Fibroblast of lung (primary cell): ENCODE measurements around the gene SCFD2. TPM values are rescaled to one million over a fixed set of nuclear protein-coding genes. Genes with fewer than 3 reads are reported as not detected.

Experiments used
- DNase-seq, 2 donors: peaks; one replicate each; pipeline versions ENCODE4 v3.0.0 to v3.0.0-alpha.2; 2010; ENCODE audit warnings: low read depth in 2 of 2
- H2AFZ ChIP-seq: 2 replicates; pipeline ENCODE4 v1.5.1; 2012; ENCODE audit warnings: low read length, control low read depth, inconsistent platforms
- H3K27ac ChIP-seq: 2 replicates; pipeline ENCODE4 v1.5.1; 2011; ENCODE audit warnings: low read length, control low read depth; ENCODE audit not compliant: insufficient read depth
- H3K27me3 ChIP-seq: 2 replicates; pipeline ENCODE4 v1.5.1; 2011; ENCODE audit warnings: mild to moderate bottlenecking, low read length; ENCODE audit not compliant: control insufficient read depth, insufficient read depth
- H3K36me3 ChIP-seq: 2 replicates; pipeline ENCODE4 v1.5.1; 2011; ENCODE audit warnings: low read length; ENCODE audit not compliant: control insufficient read depth, insufficient read depth
- H3K4me1 ChIP-seq: 2 replicates; pipeline ENCODE4 v1.5.1; 2011; ENCODE audit warnings: low read length; ENCODE audit not compliant: control insufficient read depth, insufficient read depth; ENCODE audit errors: extremely low read depth
- H3K4me2 ChIP-seq: 2 replicates; pipeline ENCODE4 v1.5.1; 2011; ENCODE audit warnings: low read length, control low read depth; ENCODE audit not compliant: insufficient read depth; ENCODE audit errors: extremely low read depth
- H3K4me3 ChIP-seq, 4 experiments: fragments of 200-600 bp in 1 of 4; sonication (generic) in 1 of 4; replicated peaks in 1 of 4; 2 replicates each; pipeline ENCODE4 v1.5.1; 2011 to 2016; ENCODE audit warnings: low read length in 4 of 4, low read depth in 3 of 4, mild to moderate bottlenecking in 3 of 4, control low read depth in 2 of 4, inconsistent platforms in 1 of 4, mixed read lengths in 1 of 4; ENCODE audit not compliant: insufficient read depth in 1 of 4; ENCODE audit errors: control extremely low read depth in 1 of 4
- H3K79me2 ChIP-seq: 2 replicates; pipeline ENCODE4 v1.5.1; 2012; ENCODE audit warnings: mild to moderate bottlenecking, low read length, inconsistent platforms; ENCODE audit not compliant: control insufficient read depth, insufficient read depth
- H3K9ac ChIP-seq: 2 replicates; pipeline ENCODE4 v1.5.1; 2011; ENCODE audit warnings: mild to moderate bottlenecking, low read length, control low read depth; ENCODE audit not compliant: insufficient read depth
- H3K9me3 ChIP-seq: 2 replicates; pipeline ENCODE4 v1.5.1; 2012; ENCODE audit warnings: low read depth, low read length; ENCODE audit not compliant: control insufficient read depth, insufficient read depth
- H4K20me1 ChIP-seq: 2 replicates; pipeline ENCODE4 v1.5.1; 2011; ENCODE audit warnings: low read length; ENCODE audit not compliant: control insufficient read depth, insufficient read depth; ENCODE audit errors: extremely low read depth
- CTCF ChIP-seq, 2 donors: IDR thresholded peaks in 1 of 2; conservative IDR thresholded peaks in 1 of 2; 1 replicate in 1 of 2; 2 replicates in 1 of 2; pipeline ENCODE4 v1.5.1; 2011 to 2012; ENCODE audit warnings: low read length in 2 of 2, control low read depth in 1 of 2, inconsistent platforms in 1 of 2, low read depth in 1 of 2, mild to moderate bottlenecking in 1 of 2
- EZH2 ChIP-seq: IDR thresholded peaks from 2 replicates; pipeline ENCODE4 v1.5.1; 2012; ENCODE audit warnings: low read length, control low read depth, mild to moderate bottlenecking; ENCODE audit errors: missing control alignments
- polyA plus RNA-seq, 2 donors: library from polyadenylated mRNA; depleted of rRNA in 1 of 2; stranded (reverse) in 1 of 2; unstranded in 1 of 2; fragments of >200 nt; gene quantifications; 2 replicates each; pipeline ENCODE4 v1.2.1, GENCODE V29; 2011 to 2012; ENCODE audit warnings: missing spikeins in 1 of 2
- total RNA-seq: library from RNA; depleted of rRNA; stranded (reverse); fragments of >200 nt; gene quantifications from 2 replicates; pipeline ENCODE4 v1.2.1, GENCODE V29; 2014

The SCFD2 gene
- total and polyA plus RNA-seq, 2 donors (not counting 1 experiment from before 2014, with no cell fraction given), result 16.2 to 23.1 TPM

DNA sequence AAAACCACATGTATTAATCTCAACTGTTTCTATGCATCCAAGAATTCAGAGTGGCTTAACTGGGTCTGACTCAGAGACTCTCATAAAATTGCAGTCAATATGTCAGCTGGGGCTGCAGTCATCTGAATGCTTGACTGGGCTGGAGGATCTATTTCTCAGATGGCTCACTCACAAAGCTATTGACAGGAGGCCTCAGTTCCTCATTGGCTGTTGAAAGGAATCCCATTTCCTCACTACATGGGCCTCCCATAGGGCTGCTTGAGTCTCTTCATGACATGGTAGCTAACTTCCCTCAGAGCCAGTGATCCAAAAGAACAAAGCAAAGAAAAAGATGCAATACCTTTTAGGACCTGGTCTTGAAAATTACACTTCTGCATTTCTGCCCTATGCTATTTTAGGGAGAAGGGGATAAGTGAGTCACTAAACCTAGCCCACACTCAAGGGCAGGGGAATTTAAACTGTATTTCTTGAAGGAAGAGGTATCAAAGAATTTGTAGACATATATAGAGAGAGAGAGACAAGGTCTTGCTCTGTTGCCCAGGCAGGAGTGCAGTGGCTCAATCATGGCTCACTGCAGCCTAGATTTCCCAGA lies 9.8 kb downstream of the SCFD2 start:
- no peaks in the 10 kb centered on the region for H3K27me3 ChIP-seq
- H2AFZ ChIP-seq, result no peak overlapping the region
- no peaks in the 10 kb centered on the region for H3K36me3 ChIP-seq
- no peak for DNase-seq
- H3K4me2 ChIP-seq, result no peak overlapping the region
- H3K4me1 ChIP-seq, result no peaks in the 10 kb centered on the region
- no peak overlapping the region for H3K9ac ChIP-seq
- H3K9me3 ChIP-seq, result no peaks in the 10 kb centered on the region
- H3K27ac ChIP-seq, result no peak overlapping the region
- no peaks in the 10 kb centered on the region for H4K20me1 ChIP-seq
- H3K4me3 ChIP-seq, result no peak overlapping the region
- TF ChIP-seq EZH2 (no peak), CTCF (conservative IDR thresholded peaks at IDR 0.05 in 1 of 2, IDR thresholded peaks at IDR 0.05 in 1 of 2; ENCODE audit: low read depth in 1 of 2, low read length in 2 of 2) (no peak)
- peaks cover 39% of the 10 kb centered on the region for H3K79me2 ChIP-seq

DNA sequence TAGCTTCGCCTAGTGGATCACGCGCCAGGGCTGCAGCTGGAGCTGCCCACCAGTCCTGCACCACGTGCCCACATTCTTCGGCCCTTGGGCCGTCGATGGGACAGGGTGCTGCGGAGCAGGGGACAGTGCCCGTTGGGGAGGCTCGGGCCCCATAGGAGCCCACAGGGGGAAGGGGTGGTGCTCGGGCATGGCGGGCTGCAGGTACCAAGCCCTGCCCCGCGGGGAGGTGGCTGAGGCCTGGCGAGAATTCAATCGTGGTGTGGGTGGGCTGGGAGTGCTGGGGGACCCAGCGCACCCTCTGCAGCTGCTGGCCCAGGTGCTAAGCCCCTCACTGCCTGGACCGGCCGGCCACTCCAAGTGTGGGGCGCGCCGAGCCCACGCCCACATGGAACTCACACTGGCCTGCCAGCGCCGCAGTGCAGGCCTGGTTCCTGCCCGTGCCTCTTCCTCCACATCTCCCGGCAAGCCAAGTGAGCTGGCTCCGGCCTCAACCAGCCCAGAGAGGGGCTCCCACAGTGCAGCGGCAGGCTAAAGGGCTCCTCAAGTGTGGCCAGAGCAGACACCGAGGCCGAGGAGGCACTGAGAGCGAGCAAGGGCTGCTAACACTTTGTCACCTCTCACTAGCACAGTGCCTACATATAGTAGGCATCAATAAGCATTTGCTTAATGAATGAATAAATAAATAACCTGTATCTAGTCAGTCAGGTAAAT lies 11.7 kb downstream of the SCFD2 start:
- Histone ChIP-seq H3K9ac (no peak overlapping the region), H3K79me2 (peaks cover 21% of the 10 kb centered on the region), H2AFZ (no peak overlapping the region), H3K4me1 (no peaks in the 10 kb centered on the region), H3K36me3 (no peaks in the 10 kb centered on the region), H3K4me2 (no peak overlapping the region), H3K9me3 (no peaks in the 10 kb centered on the region), H4K20me1 (no peaks in the 10 kb centered on the region), H3K4me3 (no peak overlapping the region), H3K27me3 (no peaks in the 10 kb centered on the region), H3K27ac (no peak overlapping the region)
- no peak for DNase-seq
- TF ChIP-seq EZH2 (no peak), CTCF (conservative IDR thresholded peaks at IDR 0.05 in 1 of 2, IDR thresholded peaks at IDR 0.05 in 1 of 2; ENCODE audit: low read depth in 1 of 2, low read length in 2 of 2) (no peak)

GRCh38 chr4:53349091-53349491 lies 16.8 kb downstream of the SCFD2 start:
- Histone ChIP-seq H3K79me2 (peaks cover 4% of the 10 kb centered on the region), H2AFZ (no peak overlapping the region), H3K36me3 (no peaks in the 10 kb centered on the region), H3K9me3 (no peaks in the 10 kb centered on the region), H3K4me3 (no peak overlapping the region), H4K20me1 (no peaks in the 10 kb centered on the region), H3K4me1 (peaks cover 5% of the 10 kb centered on the region), H3K4me2 (no peak overlapping the region), H3K27ac (no peak overlapping the region), H3K27me3 (no peaks in the 10 kb centered on the region), H3K9ac (no peak overlapping the region)
- TF ChIP-seq EZH2, result no peak
- TF ChIP-seq CTCF (conservative IDR thresholded peaks at IDR 0.05 in 1 of 2, IDR thresholded peaks at IDR 0.05 in 1 of 2; ENCODE audit: low read depth in 1 of 2, low read length in 2 of 2), result no peak
- DNase-seq, result peak in 1 of 2 donors; percentile 18
